ENCODE data around the gene NT5C2.

DNA sequence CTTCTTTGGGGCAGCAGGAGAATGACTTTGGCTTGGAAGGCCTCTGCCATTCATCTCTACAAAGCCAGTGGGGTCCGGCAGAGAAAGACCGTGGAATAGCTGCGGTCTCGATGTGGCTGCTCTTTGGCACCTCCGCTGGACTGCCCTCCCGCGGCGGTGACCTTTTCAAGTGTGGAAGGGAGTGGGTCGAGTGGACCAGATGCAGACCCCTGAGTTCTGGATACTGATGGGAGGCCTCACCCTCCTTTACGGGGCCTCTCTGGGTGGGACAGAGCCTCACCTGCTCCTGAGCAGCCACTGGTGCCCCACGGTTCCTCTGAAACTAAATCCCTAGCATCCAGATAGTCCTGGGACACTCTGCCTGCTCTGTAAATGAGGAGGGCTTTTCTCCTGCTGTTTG is 113.1 kb downstream of the NT5C2 start:
- TF ChIP-seq TAF1 (IDR thresholded peaks at IDR 0.05; ENCODE audit: low read depth, low read length): no peak
- TF ChIP-seq FOSL1 (IDR thresholded peaks at IDR 0.05; ENCODE audit: insufficient read depth, low read depth, low read length): no peak
- no peak for TF ChIP-seq CHD2 (IDR thresholded peaks at IDR 0.05; ENCODE audit: low read length)
- TF ChIP-seq EZH2 (IDR thresholded peaks at IDR 0.05; ENCODE audit: low read depth, low read length, severe bottlenecking): no peak
- TF ChIP-seq POLR2AphosphoS5 (IDR thresholded peaks at IDR 0.05; ENCODE audit: low read depth, low read length): no peak
